ENCODE measurements around the gene SPRR2F.
"Not testable (repeated sequence)": the region's sequence is repeated elsewhere in the genome, so short reads cannot be mapped to it uniquely, and the experiment has no call there.

SPRR2F gene

GRCh38 chr1:153113416-153113815 lies at the start of gene SPRR2F:
TSS of gene SPRR2F (minus strand) at chr1:153113516. CDS start at chr1:153112733, 783 bp downstream.
- DNase-seq (ENCODE audit: low read depth) = no peak

- DNase-seq (ENCODE audit: low read depth) = no peak
These were observed 42.2 kb upstream of the SPRR2F start for GRCh38 chr1:153155541-153155940.

GRCh38 chr1:153152481-153152880 lies 39.2 kb upstream of the SPRR2F start:
- no peak for DNase-seq (ENCODE audit: low read depth)

- DNase-seq (ENCODE audit: low read depth) = no peak
These were observed 37.5 kb upstream of the SPRR2F start, which contains the start of gene SPRR2G for GRCh38 chr1:153150846-153151245. TSS of gene SPRR2G (minus strand) at chr1:153150890. CDS start at chr1:153150110, 780 bp downstream.

GRCh38 chr1:153141377-153141776 lies 28.1 kb upstream of the SPRR2F start:
- DNase-seq (ENCODE audit: low read depth) = no peak

GRCh38 chr1:153140484-153140883 lies 27.2 kb upstream of the SPRR2F start:
- no peak for DNase-seq (ENCODE audit: low read depth)

DNA sequence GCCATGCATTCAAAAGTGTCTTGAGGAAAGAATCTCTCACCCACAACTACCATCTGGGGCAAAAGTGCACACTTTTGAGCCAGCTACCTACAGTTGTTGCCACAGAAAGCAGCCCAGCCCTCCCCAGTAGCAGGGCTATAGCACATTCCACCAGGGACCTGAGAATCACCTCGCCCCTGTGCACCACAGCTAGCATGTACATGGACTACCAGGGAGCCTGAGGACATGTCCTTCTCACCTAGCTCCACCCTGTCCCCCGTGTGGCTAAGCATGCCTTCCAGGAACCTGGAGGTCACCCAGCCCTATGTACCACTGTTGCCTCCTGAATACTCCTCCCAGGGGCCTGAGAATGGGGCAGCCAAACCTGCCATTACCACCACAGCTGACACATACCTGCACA lies 20.4 kb upstream of the SPRR2F start:
- DNase-seq (ENCODE audit: low read depth) = no peak

DNA sequence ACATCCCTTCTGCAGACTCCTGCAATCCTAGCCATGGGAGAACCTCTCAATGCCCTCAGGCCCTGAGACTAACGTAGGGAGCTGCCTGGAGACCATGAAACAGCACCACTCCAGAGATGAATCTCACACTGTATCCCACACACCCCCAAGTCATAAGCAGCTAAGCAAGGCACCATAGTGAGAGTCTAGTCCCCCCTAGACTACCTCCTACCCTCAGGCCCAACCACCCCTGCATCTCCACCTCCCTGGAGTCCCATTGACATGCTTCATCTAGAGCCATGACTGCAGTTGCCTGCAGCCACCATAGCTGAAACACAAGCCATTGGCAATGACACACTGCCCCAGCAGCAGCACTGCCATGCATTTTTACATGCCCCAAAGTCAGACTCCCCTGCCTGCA lies 20.0 kb upstream of the SPRR2F start:
- no peak for DNase-seq (ENCODE audit: low read depth)

- not testable (repeated sequence) for DNase-seq (ENCODE audit: low read depth)
These were observed 15.4 kb upstream of the SPRR2F start for GRCh38 chr1:153128688-153129087.

DNA sequence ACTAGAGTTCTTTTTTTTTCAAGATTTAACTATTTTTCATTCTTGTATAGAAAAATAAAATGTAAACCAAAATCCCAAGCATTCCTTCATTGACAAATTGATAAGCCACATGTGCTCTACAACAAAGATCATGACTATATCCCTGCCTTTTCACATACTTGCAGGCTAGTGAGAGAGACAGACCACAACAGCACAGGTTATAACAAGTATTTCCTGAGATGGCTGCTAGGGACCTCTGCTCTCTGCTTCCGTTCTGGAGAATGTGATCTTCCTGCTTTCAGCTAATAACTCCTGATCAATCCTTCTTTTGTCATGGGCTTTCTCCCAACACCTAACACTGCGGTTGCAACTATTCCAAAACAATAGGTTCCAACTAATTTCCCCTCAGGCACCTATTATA lies 14.0 kb upstream of the SPRR2F start:
- no peak for DNase-seq (ENCODE audit: low read depth)

GRCh38 chr1:153125536-153125935 lies 12.2 kb upstream of the SPRR2F start:
- no peak for DNase-seq (ENCODE audit: low read depth)

GRCh38 chr1:153123793-153124192 lies 10.5 kb upstream of the SPRR2F start:
- DNase-seq (ENCODE audit: low read depth) = not testable (repeated sequence)

- no peak for DNase-seq (ENCODE audit: low read depth)
These were observed 9.6 kb upstream of the SPRR2F start for GRCh38 chr1:153122831-153123421.

DNA sequence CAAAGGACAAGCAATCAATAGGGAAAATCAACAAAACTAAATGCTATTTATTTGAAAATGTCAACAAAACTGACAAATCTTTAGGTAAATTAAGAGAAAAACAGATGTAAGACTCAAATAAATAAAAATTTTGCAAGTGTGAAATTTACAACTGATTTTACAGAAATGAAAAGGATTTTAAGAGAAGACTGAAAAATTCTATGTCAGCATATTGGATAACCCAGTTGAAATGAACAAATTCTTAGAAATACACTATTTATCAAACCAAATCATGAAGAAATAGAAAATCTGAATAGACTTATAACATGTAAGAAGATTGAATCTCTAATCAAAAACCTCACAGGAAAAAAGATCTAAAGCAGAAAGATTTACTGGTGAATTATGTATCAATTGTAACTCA lies 7.6 kb upstream of the SPRR2F start:
- no peak for DNase-seq (ENCODE audit: low read depth)

GRCh38 chr1:153119491-153119971 lies 6.2 kb upstream of the SPRR2F start:
- DNase-seq (ENCODE audit: low read depth) = no peak

- DNase-seq (ENCODE audit: low read depth) = not testable (repeated sequence)
These were observed 1.9 kb upstream of the SPRR2F start for GRCh38 chr1:153115264-153115663.

GRCh38 chr1:153112454-153112853 lies 862 bp downstream of the SPRR2F start:
- not testable (repeated sequence) for DNase-seq (ENCODE audit: low read depth)

DNA sequence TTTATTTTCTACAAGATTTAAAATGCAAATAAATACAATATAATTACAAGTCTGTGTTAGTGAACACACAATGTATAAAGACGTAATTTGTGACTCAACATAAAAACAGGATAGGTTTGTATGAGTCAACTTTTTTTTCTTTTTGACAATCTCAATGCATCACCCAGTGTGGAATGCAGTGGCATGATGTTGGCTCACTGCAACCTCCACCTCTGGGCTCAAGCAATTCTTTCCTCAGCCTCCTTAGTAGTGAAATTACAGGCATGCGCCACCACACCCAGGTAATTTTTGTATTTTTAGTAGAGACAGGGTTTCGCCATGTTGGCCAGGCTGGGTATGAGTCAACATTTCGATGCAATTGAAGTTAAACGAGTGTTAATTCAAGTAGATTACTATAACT lies 13.1 kb downstream of the SPRR2F start:
- DNase-seq (ENCODE audit: low read depth) = peak; percentile 6

- DNase-seq (ENCODE audit: low read depth) = no peak
These were observed 13.8 kb downstream of the SPRR2F start for GRCh38 chr1:153099461-153100045.

DNA sequence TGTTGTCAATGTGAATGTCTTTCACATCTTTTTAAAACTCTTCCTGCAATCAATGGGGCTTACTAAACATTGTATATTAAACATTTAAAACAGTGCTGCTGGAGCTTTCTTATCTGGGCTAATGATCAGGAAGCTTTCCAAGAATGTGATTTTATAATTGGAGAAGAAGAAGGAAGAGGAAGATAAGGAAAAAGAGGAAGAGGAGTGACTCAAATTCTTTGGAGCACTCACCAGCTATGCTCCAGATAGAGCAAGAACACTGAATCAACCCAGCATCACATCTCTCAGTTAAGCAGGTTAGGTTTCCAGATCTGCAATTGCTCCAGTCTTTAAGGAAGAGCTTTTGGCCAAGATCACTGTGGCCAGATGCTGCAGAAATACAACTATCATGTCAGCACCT lies 17.6 kb downstream of the SPRR2F start:
- DNase-seq (ENCODE audit: low read depth) = no peak

DNA sequence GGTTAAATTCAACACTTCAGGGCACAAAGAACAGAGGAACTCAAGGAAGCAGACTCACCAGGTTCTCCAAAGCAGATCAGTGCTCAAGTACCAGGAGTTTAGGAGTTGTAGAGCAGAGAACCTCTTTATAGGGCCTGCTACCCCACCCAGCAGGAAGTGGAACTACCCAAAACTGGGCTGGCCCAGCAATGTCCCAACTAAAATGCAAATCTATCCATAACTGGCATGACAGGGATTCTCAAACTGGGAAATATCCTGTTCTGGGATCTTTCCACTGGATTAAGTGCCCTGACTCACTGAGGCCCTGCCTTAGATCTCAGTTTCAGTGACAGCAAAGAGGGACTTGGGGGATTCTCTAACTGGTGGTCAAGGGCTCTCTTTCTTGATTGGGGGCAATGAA lies 18.9 kb downstream of the SPRR2F start, which contains the start of gene SPRR2E:
Gene SPRR2E, minus strand, starts transcription at position 101 of the 400 bp plus-strand sequence. CDS start 775 bp downstream, outside the sequence.
- DNase-seq (ENCODE audit: low read depth) = no peak

GRCh38 chr1:153087652-153088051 lies 25.7 kb downstream of the SPRR2F start:
- DNase-seq (ENCODE audit: low read depth) = no peak

DNA sequence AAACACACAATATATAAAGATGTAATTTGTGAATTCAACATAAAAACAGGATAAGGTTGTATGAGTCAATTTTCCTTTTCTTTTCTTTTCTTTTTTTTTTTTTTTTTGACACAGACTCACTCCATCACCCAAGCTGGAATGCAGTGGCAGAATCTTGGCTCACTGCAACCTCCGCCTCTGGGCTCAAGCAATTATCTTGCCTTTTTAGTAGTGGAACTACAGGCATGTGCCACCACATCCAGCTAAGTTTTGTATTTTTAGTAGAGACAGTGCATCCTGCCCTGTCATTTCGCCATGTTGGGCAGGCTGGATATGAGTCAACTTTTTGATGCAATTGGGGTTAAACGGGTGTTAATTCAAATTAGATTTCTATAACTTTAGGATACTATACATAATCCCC lies 31.6 kb downstream of the SPRR2F start:
- no peak for DNase-seq (ENCODE audit: low read depth)

Measured in EH (cell line).